OCI-LY1 (cell line): ENCODE results near the gene TMEM253.

ENCODE experiments used
- H2AFZ ChIP-seq: fragments of 200-600 bp; sonication (generic), shearing (Covaris generic); 2 replicates; pipeline ENCODE4 v1.6.0; 2014; ENCODE audit warnings: antibody characterized with exemption, mild to moderate bottlenecking, low read length
- H3F3A ChIP-seq: fragments of 200-600 bp; sonication (generic), shearing (Covaris generic); 2 replicates; pipeline ENCODE4 v1.6.0; 2014; ENCODE audit warnings: mild to moderate bottlenecking, antibody characterized with exemption, low read length, moderate library complexity; ENCODE audit not compliant: insufficient read depth
- H3K27ac ChIP-seq: fragments of 200-600 bp; sonication (generic); 2 replicates; pipeline ENCODE4 v1.5.1; 2014; ENCODE audit warnings: low read length, mixed run types, mild to moderate bottlenecking, low read depth; ENCODE audit not compliant: poor library complexity, severe bottlenecking
- H3K27me3 ChIP-seq: fragments of 200-600 bp; sonication (generic); 2 replicates; pipeline ENCODE4 v1.6.0; 2014; ENCODE audit warnings: antibody characterized with exemption, mild to moderate bottlenecking, low read length, moderate library complexity; ENCODE audit not compliant: insufficient read depth
- H3K36me3 ChIP-seq: fragments of 200-600 bp; sonication (generic); 2 replicates; pipeline ENCODE4 v1.6.1; 2014; ENCODE audit warnings: mild to moderate bottlenecking, antibody characterized with exemption, low read length, moderate library complexity, mixed read lengths; ENCODE audit not compliant: insufficient read depth
- H3K4me1 ChIP-seq: fragments of 200-600 bp; sonication (generic); 2 replicates; pipeline ENCODE4 v1.5.1; 2014; ENCODE audit warnings: mild to moderate bottlenecking, low read length, moderate library complexity; ENCODE audit not compliant: insufficient read depth, severe bottlenecking
- H3K4me2 ChIP-seq: fragments of 200-600 bp; sonication (generic), shearing (Covaris generic); 2 replicates; pipeline ENCODE4 v1.6.1; 2014; ENCODE audit warnings: low read length
- H3K4me3 ChIP-seq: fragments of 200-600 bp; sonication (generic); 2 replicates; pipeline ENCODE4 v1.5.1; 2014; ENCODE audit warnings: low read length, low read depth, mild to moderate bottlenecking, mixed read lengths; ENCODE audit not compliant: poor library complexity, severe bottlenecking
- H3K79me2 ChIP-seq: fragments of 200-600 bp; shearing (Covaris generic); 2 replicates; pipeline ENCODE4 v1.6.1; 2016; ENCODE audit warnings: mixed run types, low read length, mixed read lengths; ENCODE audit not compliant: insufficient read depth
- H3K9ac ChIP-seq: fragments of 200-600 bp; sonication (generic), shearing (Covaris generic); 2 replicates; pipeline ENCODE4 v1.6.1; 2014; ENCODE audit warnings: mild to moderate bottlenecking, low read length, mixed read lengths
- H3K9me2 ChIP-seq: fragments of 200-600 bp; sonication (generic), shearing (Covaris generic); 2 replicates; pipeline ENCODE4 v1.6.1; 2014; ENCODE audit warnings: low read depth, mild to moderate bottlenecking, low read length, mixed read lengths
- H3K9me3 ChIP-seq: fragments of 200-600 bp; shearing (Covaris generic); 2 replicates; pipeline ENCODE4 v1.6.1; 2014; ENCODE audit warnings: low read length, mixed read lengths
- H4K20me1 ChIP-seq: fragments of 200-600 bp; sonication (generic), shearing (Covaris generic); 2 replicates; pipeline ENCODE4 v1.6.0; 2016; ENCODE audit warnings: mild to moderate bottlenecking, low read length; ENCODE audit not compliant: insufficient read depth
- CTCF ChIP-seq: fragments of 200-600 bp; sonication (generic), shearing (Covaris generic); IDR thresholded peaks from 2 replicates; pipeline ENCODE4 v1.5.1; 2017; ENCODE audit warnings: mild to moderate bottlenecking, antibody characterized with exemption, low read length, moderate library complexity, mixed read lengths
- EZH2 ChIP-seq: fragments of 200-600 bp; sonication (generic), shearing (Covaris generic); IDR thresholded peaks from 2 replicates; pipeline ENCODE4 v1.8.0; 2017; ENCODE audit warnings: borderline replicate concordance, mixed run types, mild to moderate bottlenecking, antibody characterized with exemption, low read length, moderate library complexity, mixed read lengths

TMEM253 gene

GRCh38 chr14:21149641-21150367 lies 48.9 kb downstream of the TMEM253 start:
- Histone ChIP-seq H3K27ac (no peak overlapping the region), H3K4me1 (no peaks in the 10 kb centered on the region), H3K36me3 (no peaks in the 10 kb centered on the region), H3K9ac (no peak overlapping the region), H3K79me2 (no peaks in the 10 kb centered on the region), H3K27me3 (no peaks in the 10 kb centered on the region), H3K4me3 (no peak overlapping the region), H3K4me2 (no peak overlapping the region), H4K20me1 (no peaks in the 10 kb centered on the region), H3K9me3 (0 out of 2 replicates have a peak, but pooled peaks cover 3% of the 10 kb centered on the region), H3K9me2 (no peaks in the 10 kb centered on the region), H3F3A (no peaks in the 10 kb centered on the region), H2AFZ (no peak overlapping the region)
- TF ChIP-seq EZH2 (no peak), CTCF (no peak)
